Neural cell (in vitro differentiated cells): Measurements from ENCODE around the gene IGF2R. TPM values are rescaled to one million over a fixed set of nuclear protein-coding genes. Genes with fewer than 3 reads are reported as not detected.

Source experiments
- H2AFZ ChIP-seq: fragments of 200-600, 300-800 bp; sonication (generic), shearing (Covaris generic); 2 replicates; pipeline ENCODE4 v1.6.0; 2014; ENCODE audit warnings: low read depth, mild to moderate bottlenecking, antibody characterized with exemption, low read length, moderate library complexity
- H3F3A ChIP-seq: fragments of 200-600 bp; shearing (Covaris generic); 2 replicates; pipeline ENCODE4 v1.6.1; 2016; ENCODE audit warnings: mild to moderate bottlenecking, moderate library complexity, mixed read lengths, antibody characterized with exemption, low read length; ENCODE audit not compliant: insufficient read depth, poor library complexity, severe bottlenecking
- H3K27ac ChIP-seq: fragments of 200-600, 300-800 bp; sonication (generic), shearing (Covaris generic); 2 replicates; pipeline ENCODE4 v1.5.1; 2014; ENCODE audit warnings: mild to moderate bottlenecking, low read length, moderate library complexity
- H3K27me3 ChIP-seq: fragments of 300-800, 200-600 bp; sonication (generic), shearing (Covaris generic); 2 replicates; pipeline ENCODE4 v1.6.0; 2014; ENCODE audit warnings: mild to moderate bottlenecking, low read depth, low read length, moderate library complexity; ENCODE audit not compliant: insufficient read depth
- H3K36me3 ChIP-seq: fragments of 300-800, 200-600 bp; sonication (generic), shearing (Covaris generic); 2 replicates; pipeline ENCODE4 v1.5.1; 2014; ENCODE audit warnings: mild to moderate bottlenecking, antibody characterized with exemption, low read length, moderate library complexity; ENCODE audit not compliant: insufficient read depth
- H3K4me2 ChIP-seq: fragments of 300-800, 200-600 bp; sonication (generic), shearing (Covaris generic); 2 replicates; pipeline ENCODE4 v1.6.0; 2014; ENCODE audit warnings: mild to moderate bottlenecking, low read length
- H3K4me3 ChIP-seq: fragments of 300-800, 200-600 bp; sonication (generic), shearing (Covaris generic); 2 replicates; pipeline ENCODE4 v1.5.1; 2014; ENCODE audit warnings: mild to moderate bottlenecking, low read length, moderate library complexity
- H3K79me2 ChIP-seq: fragments of 200-600 bp; shearing (Covaris generic); replicated peaks from 2 replicates; pipeline ENCODE4 v1.6.0; 2014; ENCODE audit warnings: mild to moderate bottlenecking, low read length, moderate library complexity; ENCODE audit not compliant: insufficient read depth
- H3K9ac ChIP-seq: fragments of 300-800, 200-600 bp; sonication (generic), shearing (Covaris generic); 2 replicates; pipeline ENCODE4 v1.6.1; 2016; ENCODE audit warnings: mild to moderate bottlenecking, low read length, mixed read lengths
- H3K9me2 ChIP-seq: fragments of 200-600 bp; shearing (Covaris generic); 2 replicates; pipeline ENCODE4 v1.6.1; 2016; ENCODE audit warnings: mild to moderate bottlenecking, low read length, mixed read lengths; ENCODE audit not compliant: insufficient read depth
- H3K9me3 ChIP-seq: fragments of 200-600, 300-800 bp; sonication (generic), shearing (Covaris generic); 2 replicates; pipeline ENCODE4 v1.6.1; 2016; ENCODE audit warnings: mild to moderate bottlenecking, mixed run types, low read length, moderate library complexity, mixed read lengths
- H4K20me1 ChIP-seq: fragments of 200-600 bp; shearing (Covaris generic); 2 replicates; pipeline ENCODE4 v1.6.1; 2016; ENCODE audit warnings: mild to moderate bottlenecking, mixed run types; ENCODE audit not compliant: insufficient read depth
- EP300 ChIP-seq: fragments of 450-650 bp; conservative IDR thresholded peaks from 2 replicates; pipeline ENCODE4 v1.6.1; 2014; ENCODE audit warnings: antibody characterized with exemption, mild to moderate bottlenecking, moderate library complexity; ENCODE audit not compliant: poor library complexity, severe bottlenecking
- EZH2 ChIP-seq: fragments of 200-600, 300-800 bp; shearing (Covaris generic), sonication (generic); IDR thresholded peaks from 2 replicates; pipeline ENCODE4 v1.6.1; 2014; ENCODE audit warnings: antibody characterized with exemption, low read length, borderline replicate concordance, mild to moderate bottlenecking; ENCODE audit not compliant: insufficient read depth, poor library complexity, severe bottlenecking
- MXI1 ChIP-seq: fragments of 450-650 bp; conservative IDR thresholded peaks from 2 replicates; pipeline ENCODE4 v1.6.1; 2014; ENCODE audit warnings: antibody characterized with exemption, mild to moderate bottlenecking; ENCODE audit not compliant: poor library complexity, severe bottlenecking
- POLR2AphosphoS5 ChIP-seq: IDR thresholded peaks from 2 replicates; pipeline ENCODE4 v1.6.1; 2012
- RAD21 ChIP-seq: fragments of 450-650 bp; conservative IDR thresholded peaks from 2 replicates; pipeline ENCODE4 v1.6.1; 2014; ENCODE audit warnings: antibody characterized with exemption, mild to moderate bottlenecking, moderate library complexity
- SMC3 ChIP-seq: fragments of 450-650 bp; conservative IDR thresholded peaks from 2 replicates; pipeline ENCODE4 v1.6.1; 2014; ENCODE audit warnings: antibody characterized with exemption, mild to moderate bottlenecking, moderate library complexity; ENCODE audit not compliant: poor library complexity
- TAF1 ChIP-seq: IDR thresholded peaks from 2 replicates; pipeline ENCODE4 v1.6.1; 2012; ENCODE audit warnings: low read depth
- polyA plus RNA-seq: library from polyadenylated mRNA; depleted of rRNA; stranded (reverse); fragments of >200 nt; gene quantifications from 2 replicates; pipeline ENCODE4 v1.2.3, GENCODE V29; 2014
- TF ChIP-seq, protein P1 (sequence below): fragments of 450-650 bp; IDR thresholded peaks from 2 replicates; pipeline ENCODE4 v1.5.1; 2014; ENCODE audit warnings: antibody characterized with exemption, mild to moderate bottlenecking, moderate library complexity; ENCODE audit not compliant: poor library complexity, severe bottlenecking
- TF ChIP-seq, protein P2 (sequence below): IDR thresholded peaks from 2 replicates; pipeline ENCODE4 v1.6.1; 2012; ENCODE audit warnings: borderline replicate concordance

IGF2R gene
- polyA plus RNA-seq, 1 donor from 2014 or later, result 15.0 TPM

DNA sequence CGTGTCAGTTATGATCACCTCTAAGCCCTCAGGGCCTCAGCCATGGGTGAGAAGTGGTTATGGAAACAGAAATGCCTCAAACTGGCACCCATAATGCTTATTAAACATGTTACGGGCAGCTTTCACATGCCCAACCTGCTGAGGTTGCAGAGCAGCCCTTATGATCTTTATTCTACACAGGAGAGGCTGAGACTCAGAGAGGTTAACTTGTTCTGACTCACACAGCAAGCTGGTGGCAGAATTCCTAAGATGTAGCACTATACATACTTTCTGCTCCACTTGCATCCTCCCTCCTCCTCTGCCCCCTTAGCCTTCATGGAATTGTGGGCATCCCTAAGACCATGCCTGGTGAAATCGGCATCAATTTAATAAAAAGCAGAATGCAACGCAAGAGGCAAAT is 34.7 kb upstream of the IGF2R start:
- TF ChIP-seq EP300 (no peak), RAD21 (no peak), SMC3 (no peak), TAF1 (no peak), POLR2AphosphoS5 (no peak)
- H3K27ac ChIP-seq, result no peak overlapping the region
- H2AFZ ChIP-seq, result no peak overlapping the region
- no peaks in the 10 kb centered on the region for H3K27me3 ChIP-seq
- no peaks in the 10 kb centered on the region for H3K36me3 ChIP-seq
- H3K4me2 ChIP-seq, result no peak overlapping the region
- H4K20me1 ChIP-seq, result no peaks in the 10 kb centered on the region
- H3K9ac ChIP-seq, result no peak overlapping the region
- no peaks in the 10 kb centered on the region for H3K9me2 ChIP-seq
- no peak overlapping the region for H3K4me3 ChIP-seq
- H3F3A ChIP-seq, result no peaks in the 10 kb centered on the region
- no peaks in the 10 kb centered on the region for H3K79me2 ChIP-seq
- no peaks in the 10 kb centered on the region for H3K9me3 ChIP-seq

DNA sequence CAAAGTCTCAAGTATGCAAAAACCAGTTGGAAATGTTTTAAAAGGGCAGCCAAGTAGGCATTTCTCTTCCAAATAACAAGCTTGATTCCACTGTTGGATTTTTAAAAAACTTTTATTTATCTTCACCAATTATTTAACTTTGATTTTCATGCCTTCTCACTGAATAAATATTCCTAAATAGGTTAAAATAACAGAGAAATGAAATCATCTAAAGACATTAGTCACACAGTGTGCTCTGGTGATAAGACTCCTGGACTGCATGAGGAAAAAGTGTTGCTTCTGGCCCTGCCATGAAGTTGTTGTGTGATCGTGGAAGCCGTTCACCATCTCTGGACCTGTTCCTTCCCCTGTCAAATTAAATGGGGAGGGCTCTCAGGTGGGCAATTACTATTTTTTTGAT is 33.8 kb upstream of the IGF2R start:
- no peak overlapping the region for H3K4me2 ChIP-seq
- H3K27me3 ChIP-seq, result no peaks in the 10 kb centered on the region
- no peaks in the 10 kb centered on the region for H3K79me2 ChIP-seq
- no peaks in the 10 kb centered on the region for H3F3A ChIP-seq
- no peak overlapping the region for H3K9ac ChIP-seq
- H4K20me1 ChIP-seq, result no peaks in the 10 kb centered on the region
- no peak overlapping the region for H2AFZ ChIP-seq
- TF ChIP-seq EZH2 (no peak), MXI1 (no peak), TAF1 (no peak), SMC3 (no peak), POLR2AphosphoS5 (no peak), RAD21 (no peak), EP300 (no peak)
- TF ChIP-seq, protein P1, sequence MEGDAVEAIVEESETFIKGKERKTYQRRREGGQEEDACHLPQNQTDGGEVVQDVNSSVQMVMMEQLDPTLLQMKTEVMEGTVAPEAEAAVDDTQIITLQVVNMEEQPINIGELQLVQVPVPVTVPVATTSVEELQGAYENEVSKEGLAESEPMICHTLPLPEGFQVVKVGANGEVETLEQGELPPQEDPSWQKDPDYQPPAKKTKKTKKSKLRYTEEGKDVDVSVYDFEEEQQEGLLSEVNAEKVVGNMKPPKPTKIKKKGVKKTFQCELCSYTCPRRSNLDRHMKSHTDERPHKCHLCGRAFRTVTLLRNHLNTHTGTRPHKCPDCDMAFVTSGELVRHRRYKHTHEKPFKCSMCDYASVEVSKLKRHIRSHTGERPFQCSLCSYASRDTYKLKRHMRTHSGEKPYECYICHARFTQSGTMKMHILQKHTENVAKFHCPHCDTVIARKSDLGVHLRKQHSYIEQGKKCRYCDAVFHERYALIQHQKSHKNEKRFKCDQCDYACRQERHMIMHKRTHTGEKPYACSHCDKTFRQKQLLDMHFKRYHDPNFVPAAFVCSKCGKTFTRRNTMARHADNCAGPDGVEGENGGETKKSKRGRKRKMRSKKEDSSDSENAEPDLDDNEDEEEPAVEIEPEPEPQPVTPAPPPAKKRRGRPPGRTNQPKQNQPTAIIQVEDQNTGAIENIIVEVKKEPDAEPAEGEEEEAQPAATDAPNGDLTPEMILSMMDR, result no peak
- TF ChIP-seq, protein P2, sequence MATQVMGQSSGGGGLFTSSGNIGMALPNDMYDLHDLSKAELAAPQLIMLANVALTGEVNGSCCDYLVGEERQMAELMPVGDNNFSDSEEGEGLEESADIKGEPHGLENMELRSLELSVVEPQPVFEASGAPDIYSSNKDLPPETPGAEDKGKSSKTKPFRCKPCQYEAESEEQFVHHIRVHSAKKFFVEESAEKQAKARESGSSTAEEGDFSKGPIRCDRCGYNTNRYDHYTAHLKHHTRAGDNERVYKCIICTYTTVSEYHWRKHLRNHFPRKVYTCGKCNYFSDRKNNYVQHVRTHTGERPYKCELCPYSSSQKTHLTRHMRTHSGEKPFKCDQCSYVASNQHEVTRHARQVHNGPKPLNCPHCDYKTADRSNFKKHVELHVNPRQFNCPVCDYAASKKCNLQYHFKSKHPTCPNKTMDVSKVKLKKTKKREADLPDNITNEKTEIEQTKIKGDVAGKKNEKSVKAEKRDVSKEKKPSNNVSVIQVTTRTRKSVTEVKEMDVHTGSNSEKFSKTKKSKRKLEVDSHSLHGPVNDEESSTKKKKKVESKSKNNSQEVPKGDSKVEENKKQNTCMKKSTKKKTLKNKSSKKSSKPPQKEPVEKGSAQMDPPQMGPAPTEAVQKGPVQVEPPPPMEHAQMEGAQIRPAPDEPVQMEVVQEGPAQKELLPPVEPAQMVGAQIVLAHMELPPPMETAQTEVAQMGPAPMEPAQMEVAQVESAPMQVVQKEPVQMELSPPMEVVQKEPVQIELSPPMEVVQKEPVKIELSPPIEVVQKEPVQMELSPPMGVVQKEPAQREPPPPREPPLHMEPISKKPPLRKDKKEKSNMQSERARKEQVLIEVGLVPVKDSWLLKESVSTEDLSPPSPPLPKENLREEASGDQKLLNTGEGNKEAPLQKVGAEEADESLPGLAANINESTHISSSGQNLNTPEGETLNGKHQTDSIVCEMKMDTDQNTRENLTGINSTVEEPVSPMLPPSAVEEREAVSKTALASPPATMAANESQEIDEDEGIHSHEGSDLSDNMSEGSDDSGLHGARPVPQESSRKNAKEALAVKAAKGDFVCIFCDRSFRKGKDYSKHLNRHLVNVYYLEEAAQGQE, result no peak
- no peak overlapping the region for H3K4me3 ChIP-seq
- H3K27ac ChIP-seq, result no peak overlapping the region
- H3K9me2 ChIP-seq, result no peaks in the 10 kb centered on the region
- no peaks in the 10 kb centered on the region for H3K9me3 ChIP-seq
- H3K36me3 ChIP-seq, result no peaks in the 10 kb centered on the region

DNA sequence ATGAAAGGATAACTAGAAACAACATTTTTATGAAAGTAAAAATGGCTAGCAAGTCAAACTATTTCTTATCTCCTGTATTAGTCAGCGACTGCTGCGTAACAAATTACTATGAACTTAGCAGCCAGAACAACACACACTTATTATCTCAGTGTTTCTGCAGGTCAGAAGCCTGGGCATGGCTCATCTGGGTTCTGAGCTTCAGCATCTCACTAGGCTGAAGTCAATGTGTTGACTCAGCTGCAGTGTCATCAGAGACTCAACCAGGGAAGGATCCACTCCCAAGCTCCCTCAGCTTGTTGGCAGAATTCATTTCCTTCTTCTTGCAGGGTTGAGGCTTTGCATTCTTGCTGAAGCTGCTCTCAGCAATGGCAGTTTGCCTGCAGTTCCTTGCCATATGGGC is 33.2 kb upstream of the IGF2R start:
- Histone ChIP-seq H3K9me3 (no peaks in the 10 kb centered on the region), H3K4me3 (no peak overlapping the region), H2AFZ (no peak overlapping the region), H3K36me3 (no peaks in the 10 kb centered on the region), H3K9ac (no peak overlapping the region), H3K27me3 (no peaks in the 10 kb centered on the region), H3F3A (no peaks in the 10 kb centered on the region), H3K27ac (no peak overlapping the region), H3K9me2 (no peaks in the 10 kb centered on the region), H4K20me1 (no peaks in the 10 kb centered on the region), H3K79me2 (no peaks in the 10 kb centered on the region), H3K4me2 (no peak overlapping the region)
- TF ChIP-seq EP300 (no peak), POLR2AphosphoS5 (no peak), EZH2 (no peak), TAF1 (no peak), MXI1 (no peak), RAD21 (no peak), SMC3 (no peak)
- TF ChIP-seq, protein P1, result no peak
- TF ChIP-seq, protein P2, result no peak
